ENCODE measurements around the gene RAMACL.

Gene RAMACL

DNA sequence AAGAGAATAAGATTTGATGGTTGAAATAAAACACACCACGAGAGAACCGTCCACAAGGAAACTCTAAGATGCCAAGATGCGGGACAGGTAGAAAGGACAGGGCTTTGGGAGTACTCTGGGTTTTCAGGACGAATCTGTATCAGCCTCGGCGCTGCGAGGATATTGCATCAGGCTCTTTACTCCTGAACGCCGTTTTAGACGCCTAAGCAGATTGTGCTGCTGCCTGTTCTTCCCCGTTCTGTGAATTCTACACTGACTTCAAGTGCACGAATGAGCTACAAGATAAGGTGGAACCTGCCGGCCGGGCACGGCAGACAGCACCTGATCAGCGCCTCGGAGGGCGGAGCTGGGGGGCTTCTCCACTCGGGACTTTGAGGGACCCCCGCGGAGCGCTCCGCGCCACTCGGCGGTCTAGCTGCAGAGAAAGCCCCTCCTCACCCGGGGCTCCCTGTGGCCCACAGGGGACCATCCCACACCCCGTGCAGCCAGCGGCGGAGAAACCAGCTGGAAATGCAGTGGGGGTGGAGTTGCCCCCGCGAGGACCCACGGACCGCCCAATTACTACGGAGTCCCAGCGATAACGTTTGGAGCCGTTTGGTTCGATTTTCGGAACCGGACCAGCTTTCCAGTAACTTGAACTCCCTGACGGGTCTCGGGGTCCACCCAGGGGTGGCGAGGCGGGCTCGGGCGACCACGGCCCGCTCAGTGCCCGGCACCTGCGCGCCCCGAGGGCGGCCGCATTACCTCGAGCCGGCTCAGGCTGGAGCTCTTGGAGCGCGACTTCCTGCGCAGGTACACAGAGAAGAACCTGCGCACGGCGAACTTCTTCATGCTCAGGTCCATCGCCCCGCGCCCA is 39.9 kb upstream of the RAMACL start:
- CTCF ChIA-PET: interaction anchor here (0.6 to 1.1 kb wide), 4 partner anchors 112 to 245 kb away, joined by 3 to 4 read pairs (median 3); no protein-coding TSS in a partner anchor
- peak overlapping the region; percentile 45 for H3K4me3 ChIP-seq (ENCODE audit: low read depth, low read length)
- peaks cover 2% of the 10 kb centered on the region for H3K4me1 ChIP-seq (ENCODE audit: control insufficient read depth, insufficient read depth, low read length)
- H3K9me3 ChIP-seq (ENCODE audit: control insufficient read depth, insufficient read depth, low read depth, low read length): no peaks in the 10 kb centered on the region
- peak overlapping the region; percentile 3; the same call in 1 of the 2 replicates for H3K27ac ChIP-seq (ENCODE audit: extremely low read depth, low read depth, low read length)
- no peaks in the 10 kb centered on the region for H3K36me3 ChIP-seq (ENCODE audit: control insufficient read depth in 2 of 2, insufficient read depth in 1 of 2, low read length in 2 of 2)
- POLR2A ChIA-PET: interaction anchor here (0.7 to 2.8 kb wide), 9 partner anchors 14 to 137 kb away, joined by 3 to 14 read pairs (median 4); no protein-coding TSS in a partner anchor
- TF ChIP-seq, protein P1, sequence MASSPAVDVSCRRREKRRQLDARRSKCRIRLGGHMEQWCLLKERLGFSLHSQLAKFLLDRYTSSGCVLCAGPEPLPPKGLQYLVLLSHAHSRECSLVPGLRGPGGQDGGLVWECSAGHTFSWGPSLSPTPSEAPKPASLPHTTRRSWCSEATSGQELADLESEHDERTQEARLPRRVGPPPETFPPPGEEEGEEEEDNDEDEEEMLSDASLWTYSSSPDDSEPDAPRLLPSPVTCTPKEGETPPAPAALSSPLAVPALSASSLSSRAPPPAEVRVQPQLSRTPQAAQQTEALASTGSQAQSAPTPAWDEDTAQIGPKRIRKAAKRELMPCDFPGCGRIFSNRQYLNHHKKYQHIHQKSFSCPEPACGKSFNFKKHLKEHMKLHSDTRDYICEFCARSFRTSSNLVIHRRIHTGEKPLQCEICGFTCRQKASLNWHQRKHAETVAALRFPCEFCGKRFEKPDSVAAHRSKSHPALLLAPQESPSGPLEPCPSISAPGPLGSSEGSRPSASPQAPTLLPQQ (tag by site-specific recombination; IDR thresholded peaks at IDR 0.05): 0 out of 2 replicates have a peak, but pooled peaks have one; percentile 36
- TF ChIP-seq ZBTB17 (tag by site-specific recombination; IDR thresholded peaks at IDR 0.05) (peak; percentile 70), GLIS2 (tag by site-specific recombination; IDR thresholded peaks at IDR 0.05) (peak; percentile 97), SP2 (tag by site-specific recombination; IDR thresholded peaks at IDR 0.05) (peak; percentile 15; the same call in 1 of the 2 replicates), TRIM28 (IDR thresholded peaks at IDR 0.05; ENCODE audit: borderline replicate concordance, low read length) (no peak), ZBTB20 (tag by site-specific recombination; IDR thresholded peaks at IDR 0.05) (peak; percentile 59), SP3 (tag by site-specific recombination; IDR thresholded peaks at IDR 0.05) (peak; percentile 18; the same call in 1 of the 2 replicates), ZFHX2 (tag by site-specific recombination; conservative IDR thresholded peaks at IDR 0.05) (peak; percentile 81), ZIC2 (tag by site-specific recombination; IDR thresholded peaks at IDR 0.05) (peak; percentile 77), ZNF223 (tag by site-specific recombination; IDR thresholded peaks at IDR 0.05) (no peak), ZNF555 (tag by site-specific recombination; conservative IDR thresholded peaks at IDR 0.05) (no peak), FEZF1 (tag by site-specific recombination; IDR thresholded peaks at IDR 0.05) (no peak), ZXDB (tag by site-specific recombination; IDR thresholded peaks at IDR 0.05) (0 out of 2 replicates have a peak, but pooled peaks have one; percentile 22), ZNF670 (tag by site-specific recombination; IDR thresholded peaks at IDR 0.05; ENCODE audit: low read depth) (no peak), YY2 (tag by site-specific recombination; IDR thresholded peaks at IDR 0.05) (no peak), ZNF10 (tag by site-specific recombination; IDR thresholded peaks at IDR 0.05) (peak; percentile 77), ZNF600 (tag by site-specific recombination; IDR thresholded peaks at IDR 0.05) (peak; percentile 67; the same call in 1 of the 2 replicates), ZNF2 (tag by site-specific recombination; IDR thresholded peaks at IDR 0.05) (peak; percentile 16; the same call in 1 of the 2 replicates), ZNF335 (tag by site-specific recombination; conservative IDR thresholded peaks at IDR 0.05) (peak; percentile 95), GLIS1 (tag by site-specific recombination; IDR thresholded peaks at IDR 0.05) (peak; percentile 83), ZNF585B (tag by site-specific recombination; IDR thresholded peaks at IDR 0.05) (peak; percentile 63), KLF9 (tag by site-specific recombination; IDR thresholded peaks at IDR 0.05; ENCODE audit: low read depth) (peak; percentile 34; the same call in 1 of the 2 replicates)
- TF ChIP-seq, protein P2, sequence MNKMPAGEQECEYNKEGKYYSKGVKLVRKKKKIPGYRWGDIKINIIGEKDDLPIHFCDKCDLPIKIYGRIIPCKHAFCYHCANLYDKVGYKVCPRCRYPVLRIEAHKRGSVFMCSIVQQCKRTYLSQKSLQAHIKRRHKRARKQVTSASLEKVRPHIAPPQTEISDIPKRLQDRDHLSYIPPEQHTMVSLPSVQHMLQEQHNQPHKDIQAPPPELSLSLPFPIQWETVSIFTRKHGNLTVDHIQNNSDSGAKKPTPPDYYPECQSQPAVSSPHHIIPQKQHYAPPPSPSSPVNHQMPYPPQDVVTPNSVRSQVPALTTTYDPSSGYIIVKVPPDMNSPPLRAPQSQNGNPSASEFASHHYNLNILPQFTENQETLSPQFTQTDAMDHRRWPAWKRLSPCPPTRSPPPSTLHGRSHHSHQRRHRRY (tag by site-specific recombination; IDR thresholded peaks at IDR 0.05): no peak
- TF ChIP-seq, protein P3, sequence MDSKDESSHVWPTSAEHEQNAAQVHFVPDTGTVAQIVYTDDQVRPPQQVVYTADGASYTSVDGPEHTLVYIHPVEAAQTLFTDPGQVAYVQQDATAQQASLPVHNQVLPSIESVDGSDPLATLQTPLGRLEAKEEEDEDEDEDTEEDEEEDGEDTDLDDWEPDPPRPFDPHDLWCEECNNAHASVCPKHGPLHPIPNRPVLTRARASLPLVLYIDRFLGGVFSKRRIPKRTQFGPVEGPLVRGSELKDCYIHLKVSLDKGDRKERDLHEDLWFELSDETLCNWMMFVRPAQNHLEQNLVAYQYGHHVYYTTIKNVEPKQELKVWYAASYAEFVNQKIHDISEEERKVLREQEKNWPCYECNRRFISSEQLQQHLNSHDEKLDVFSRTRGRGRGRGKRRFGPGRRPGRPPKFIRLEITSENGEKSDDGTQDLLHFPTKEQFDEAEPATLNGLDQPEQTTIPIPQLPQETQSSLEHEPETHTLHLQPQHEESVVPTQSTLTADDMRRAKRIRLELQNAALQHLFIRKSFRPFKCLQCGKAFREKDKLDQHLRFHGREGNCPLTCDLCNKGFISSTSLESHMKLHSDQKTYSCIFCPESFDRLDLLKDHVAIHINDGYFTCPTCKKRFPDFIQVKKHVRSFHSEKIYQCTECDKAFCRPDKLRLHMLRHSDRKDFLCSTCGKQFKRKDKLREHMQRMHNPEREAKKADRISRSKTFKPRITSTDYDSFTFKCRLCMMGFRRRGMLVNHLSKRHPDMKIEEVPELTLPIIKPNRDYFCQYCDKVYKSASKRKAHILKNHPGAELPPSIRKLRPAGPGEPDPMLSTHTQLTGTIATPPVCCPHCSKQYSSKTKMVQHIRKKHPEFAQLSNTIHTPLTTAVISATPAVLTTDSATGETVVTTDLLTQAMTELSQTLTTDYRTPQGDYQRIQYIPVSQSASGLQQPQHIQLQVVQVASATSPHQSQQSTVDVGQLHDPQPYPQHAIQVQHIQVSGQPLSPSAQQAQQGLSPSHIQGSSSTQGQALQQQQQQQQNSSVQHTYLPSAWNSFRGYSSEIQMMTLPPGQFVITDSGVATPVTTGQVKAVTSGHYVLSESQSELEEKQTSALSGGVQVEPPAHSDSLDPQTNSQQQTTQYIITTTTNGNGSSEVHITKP (tag by site-specific recombination; IDR thresholded peaks at IDR 0.05): peak; percentile 35; the same call in 1 of the 2 replicates
- TF ChIP-seq, protein P4, sequence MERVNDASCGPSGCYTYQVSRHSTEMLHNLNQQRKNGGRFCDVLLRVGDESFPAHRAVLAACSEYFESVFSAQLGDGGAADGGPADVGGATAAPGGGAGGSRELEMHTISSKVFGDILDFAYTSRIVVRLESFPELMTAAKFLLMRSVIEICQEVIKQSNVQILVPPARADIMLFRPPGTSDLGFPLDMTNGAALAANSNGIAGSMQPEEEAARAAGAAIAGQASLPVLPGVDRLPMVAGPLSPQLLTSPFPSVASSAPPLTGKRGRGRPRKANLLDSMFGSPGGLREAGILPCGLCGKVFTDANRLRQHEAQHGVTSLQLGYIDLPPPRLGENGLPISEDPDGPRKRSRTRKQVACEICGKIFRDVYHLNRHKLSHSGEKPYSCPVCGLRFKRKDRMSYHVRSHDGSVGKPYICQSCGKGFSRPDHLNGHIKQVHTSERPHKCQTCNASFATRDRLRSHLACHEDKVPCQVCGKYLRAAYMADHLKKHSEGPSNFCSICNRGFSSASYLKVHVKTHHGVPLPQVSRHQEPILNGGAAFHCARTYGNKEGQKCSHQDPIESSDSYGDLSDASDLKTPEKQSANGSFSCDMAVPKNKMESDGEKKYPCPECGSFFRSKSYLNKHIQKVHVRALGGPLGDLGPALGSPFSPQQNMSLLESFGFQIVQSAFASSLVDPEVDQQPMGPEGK (tag by site-specific recombination; IDR thresholded peaks at IDR 0.05): peak; percentile 79
- TF ChIP-seq, protein P5, sequence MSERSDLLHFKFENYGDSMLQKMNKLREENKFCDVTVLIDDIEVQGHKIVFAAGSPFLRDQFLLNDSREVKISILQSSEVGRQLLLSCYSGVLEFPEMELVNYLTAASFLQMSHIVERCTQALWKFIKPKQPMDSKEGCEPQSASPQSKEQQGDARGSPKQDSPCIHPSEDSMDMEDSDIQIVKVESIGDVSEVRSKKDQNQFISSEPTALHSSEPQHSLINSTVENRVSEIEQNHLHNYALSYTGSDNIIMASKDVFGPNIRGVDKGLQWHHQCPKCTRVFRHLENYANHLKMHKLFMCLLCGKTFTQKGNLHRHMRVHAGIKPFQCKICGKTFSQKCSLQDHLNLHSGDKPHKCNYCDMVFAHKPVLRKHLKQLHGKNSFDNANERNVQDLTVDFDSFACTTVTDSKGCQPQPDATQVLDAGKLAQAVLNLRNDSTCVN (tag by site-specific recombination; optimal IDR thresholded peaks at IDR 0.05): peak; percentile 63
- TF ChIP-seq, protein P6, sequence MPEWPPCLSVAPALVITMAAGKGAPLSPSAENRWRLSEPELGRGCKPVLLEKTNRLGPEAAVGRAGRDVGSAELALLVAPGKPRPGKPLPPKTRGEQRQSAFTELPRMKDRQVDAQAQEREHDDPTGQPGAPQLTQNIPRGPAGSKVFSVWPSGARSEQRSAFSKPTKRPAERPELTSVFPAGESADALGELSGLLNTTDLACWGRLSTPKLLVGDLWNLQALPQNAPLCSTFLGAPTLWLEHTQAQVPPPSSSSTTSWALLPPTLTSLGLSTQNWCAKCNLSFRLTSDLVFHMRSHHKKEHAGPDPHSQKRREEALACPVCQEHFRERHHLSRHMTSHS (tag by site-specific recombination; IDR thresholded peaks at IDR 0.05): no peak
